Gastrocnemius medialis (tissue), 4 donors: ENCODE results near the gene TSEN15. TPM values are rescaled to one million over a fixed set of nuclear protein-coding genes. Genes with fewer than 3 reads are reported as not detected.
A peak's percentile ranks its signal among the peaks of the same experiment; 100 is the strongest.

Source experiments
- ATAC-seq, 2 donors: fragments of 150-250 bp; one replicate each; pipeline ENCODE4 v1.9.1; 2016
- DNase-seq, 2 donors: peaks; one replicate each; pipeline ENCODE4 v3.0.0-alpha.2; 2019
- H3K27ac ChIP-seq, 4 donors: fragments of 200-600 bp; sonication (generic); 1 replicate in 1 of 4; 2 replicates in 3 of 4; pipeline ENCODE4 v1.5.1; 2016 to 2018; ENCODE audit warnings: mild to moderate bottlenecking in 2 of 4, moderate library complexity in 1 of 4
- H3K27me3 ChIP-seq, 3 donors: fragments of 200-600 bp; sonication (generic) in 2 of 3; 1 replicate in 1 of 3; 2 replicates in 2 of 3; pipeline versions ENCODE4 v1.5.1 to v1.6.0; 2016 to 2019; ENCODE audit warnings: mild to moderate bottlenecking in 1 of 3, moderate library complexity in 1 of 3
- H3K36me3 ChIP-seq, 2 donors: fragments of 200-600 bp; sonication (generic) in 1 of 2; one replicate each; pipeline ENCODE4 v1.5.1; 2017 to 2018
- H3K4me1 ChIP-seq, 2 donors: fragments of 200-600 bp; sonication (generic) in 1 of 2; one replicate each; pipeline ENCODE4 v1.5.1; 2016 to 2017; ENCODE audit warnings: mild to moderate bottlenecking in 2 of 2
- H3K4me3 ChIP-seq, 4 donors: fragments of 200-600 bp; sonication (generic) in 3 of 4; 1 replicate in 1 of 4; 2 replicates in 3 of 4; pipeline ENCODE4 v1.5.1; 2016 to 2019; ENCODE audit warnings: mild to moderate bottlenecking in 2 of 4
- H3K9me3 ChIP-seq, 3 donors: fragments of 200-600 bp; sonication (generic) in 2 of 3; 1 replicate in 1 of 3; 2 replicates in 2 of 3; pipeline ENCODE4 v1.5.1; 2016 to 2019
- POLR2A ChIP-seq, 2 donors: fragments of 450-650 bp; IDR thresholded peaks; one replicate each; pipeline ENCODE4 v1.6.1; 2017; ENCODE audit warnings: antibody characterized with exemption in 2 of 2, mild to moderate bottlenecking in 2 of 2, moderate library complexity in 2 of 2
- in situ Hi-C, 4 donors: fragments of 200-750 bp; cut with MboI; loops; one replicate each; pipeline versions ENCODE4 v1.15.0 to v1.8.0; 2017; ENCODE audit warnings: low sequenced_read_pairs in 4 of 4
- intact Hi-C: fragments of 100-400 bp; cut with DNase I; formaldehyde crosslinking; loops from one replicate; pipeline ENCODE4 v1.15.1; 2023; ENCODE audit warnings: low total_unique reads
- total RNA-seq, 4 donors: library from RNA; depleted of rRNA; stranded (reverse); fragments of >200 nt; gene quantifications; one replicate each; pipeline versions ENCODE4 v1.1.0 to v1.2.3, GENCODE V29; 2016
- TF ChIP-seq, protein P1 (sequence below), 5 experiments: fragments of 450-650 bp in 3 of 5; fragments of 200-600 bp in 2 of 5; sonication (generic) in 2 of 5; IDR thresholded peaks in 4 of 5; conservative IDR thresholded peaks in 1 of 5; 1 replicate in 4 of 5; 2 replicates in 1 of 5; pipeline ENCODE4 v1.5.1; 2016 to 2019; ENCODE audit warnings: antibody characterized with exemption in 5 of 5, mild to moderate bottlenecking in 3 of 5, moderate library complexity in 3 of 5

Gene TSEN15
- total RNA-seq, 4 donors from 2014 or later: 22.8 to 69.6 (median 38.6) TPM

DNA sequence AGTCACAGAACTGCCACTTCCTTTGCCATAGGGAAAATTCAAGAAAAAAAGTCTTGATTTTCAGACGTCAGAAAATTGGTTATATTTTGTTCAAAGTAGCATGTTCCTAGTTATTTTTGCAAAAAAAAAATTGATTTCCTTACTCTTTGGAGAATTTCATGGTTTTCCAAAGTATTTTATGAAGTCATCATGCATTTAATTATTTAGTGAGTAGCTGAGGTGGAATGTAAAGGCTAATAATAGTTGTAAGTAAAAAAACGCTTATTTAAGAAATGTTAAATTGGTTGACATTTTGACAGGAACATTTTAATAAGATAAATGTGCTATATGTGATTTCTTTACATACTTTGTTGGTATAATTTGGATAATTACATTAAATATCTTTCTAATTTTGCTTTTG is 20.8 kb downstream of the TSEN15 start:
- DNase-seq (no peak), ATAC-seq (no peak)
- no peak for TF ChIP-seq POLR2A (IDR thresholded peaks at IDR 0.05)
- TF ChIP-seq, protein P1, sequence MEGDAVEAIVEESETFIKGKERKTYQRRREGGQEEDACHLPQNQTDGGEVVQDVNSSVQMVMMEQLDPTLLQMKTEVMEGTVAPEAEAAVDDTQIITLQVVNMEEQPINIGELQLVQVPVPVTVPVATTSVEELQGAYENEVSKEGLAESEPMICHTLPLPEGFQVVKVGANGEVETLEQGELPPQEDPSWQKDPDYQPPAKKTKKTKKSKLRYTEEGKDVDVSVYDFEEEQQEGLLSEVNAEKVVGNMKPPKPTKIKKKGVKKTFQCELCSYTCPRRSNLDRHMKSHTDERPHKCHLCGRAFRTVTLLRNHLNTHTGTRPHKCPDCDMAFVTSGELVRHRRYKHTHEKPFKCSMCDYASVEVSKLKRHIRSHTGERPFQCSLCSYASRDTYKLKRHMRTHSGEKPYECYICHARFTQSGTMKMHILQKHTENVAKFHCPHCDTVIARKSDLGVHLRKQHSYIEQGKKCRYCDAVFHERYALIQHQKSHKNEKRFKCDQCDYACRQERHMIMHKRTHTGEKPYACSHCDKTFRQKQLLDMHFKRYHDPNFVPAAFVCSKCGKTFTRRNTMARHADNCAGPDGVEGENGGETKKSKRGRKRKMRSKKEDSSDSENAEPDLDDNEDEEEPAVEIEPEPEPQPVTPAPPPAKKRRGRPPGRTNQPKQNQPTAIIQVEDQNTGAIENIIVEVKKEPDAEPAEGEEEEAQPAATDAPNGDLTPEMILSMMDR (IDR thresholded peaks at IDR 0.05 in 4 of 5, conservative IDR thresholded peaks at IDR 0.05 in 1 of 5): no peak
- intact Hi-C loops (loop anchor here (10.0 kb wide), 1 partner anchor 482 kb away; no protein-coding TSS in a partner anchor), in situ Hi-C loops (loop anchor here in 2 of 4 donors (10.0 kb wide), 2 partner anchors 152 to 612 kb away; no protein-coding TSS in a partner anchor)
- no peak overlapping the region for H3K4me3 ChIP-seq
- no peaks in the 10 kb centered on the region for H3K36me3 ChIP-seq
- no peaks in the 10 kb centered on the region for H3K27me3 ChIP-seq
- H3K27ac ChIP-seq: no peak overlapping the region
- peaks cover 6% of the 10 kb centered on the region in 2 donors for H3K4me1 ChIP-seq
- H3K9me3 ChIP-seq: no peaks in the 10 kb centered on the region

DNA sequence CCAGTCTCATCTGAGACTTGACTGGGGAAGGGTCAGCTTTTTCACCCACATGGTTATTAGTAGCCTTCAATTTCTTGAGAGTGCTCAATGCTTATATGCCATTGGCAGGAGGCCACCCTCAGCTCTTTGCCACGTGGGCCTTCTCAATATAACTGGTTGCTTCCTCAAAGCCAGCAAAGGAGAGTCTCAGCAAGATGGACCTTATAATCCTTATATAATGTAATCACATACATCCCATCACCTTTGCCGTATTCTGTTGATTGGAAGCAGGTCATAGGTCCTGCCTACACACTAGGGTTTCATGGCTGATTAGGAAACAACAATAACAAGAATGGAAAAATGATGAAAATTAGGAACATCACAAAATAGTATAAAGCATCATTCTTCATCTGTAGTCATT is 22.9 kb downstream of the TSEN15 start:
- H3K4me3 ChIP-seq: no peak overlapping the region
- no peaks in the 10 kb centered on the region for H3K36me3 ChIP-seq
- peaks cover 6% of the 10 kb centered on the region in 2 donors for H3K4me1 ChIP-seq
- peak overlapping the region in 3 of 4 donors; percentile 4 to 41 (median 36) for H3K27ac ChIP-seq
- no peaks in the 10 kb centered on the region for H3K9me3 ChIP-seq
- ATAC-seq (no peak), DNase-seq (no peak)
- in situ Hi-C loops (loop anchor here in 2 of 4 donors (10.0 kb wide), 2 partner anchors 150 to 610 kb away; no protein-coding TSS in a partner anchor), intact Hi-C loops (loop anchor here (10.0 kb wide), 1 partner anchor 480 kb away; no protein-coding TSS in a partner anchor)
- H3K27me3 ChIP-seq: no peaks in the 10 kb centered on the region
- no peak for TF ChIP-seq POLR2A (IDR thresholded peaks at IDR 0.05)
- TF ChIP-seq, protein P1 (IDR thresholded peaks at IDR 0.05 in 4 of 5, conservative IDR thresholded peaks at IDR 0.05 in 1 of 5): no peak

DNA sequence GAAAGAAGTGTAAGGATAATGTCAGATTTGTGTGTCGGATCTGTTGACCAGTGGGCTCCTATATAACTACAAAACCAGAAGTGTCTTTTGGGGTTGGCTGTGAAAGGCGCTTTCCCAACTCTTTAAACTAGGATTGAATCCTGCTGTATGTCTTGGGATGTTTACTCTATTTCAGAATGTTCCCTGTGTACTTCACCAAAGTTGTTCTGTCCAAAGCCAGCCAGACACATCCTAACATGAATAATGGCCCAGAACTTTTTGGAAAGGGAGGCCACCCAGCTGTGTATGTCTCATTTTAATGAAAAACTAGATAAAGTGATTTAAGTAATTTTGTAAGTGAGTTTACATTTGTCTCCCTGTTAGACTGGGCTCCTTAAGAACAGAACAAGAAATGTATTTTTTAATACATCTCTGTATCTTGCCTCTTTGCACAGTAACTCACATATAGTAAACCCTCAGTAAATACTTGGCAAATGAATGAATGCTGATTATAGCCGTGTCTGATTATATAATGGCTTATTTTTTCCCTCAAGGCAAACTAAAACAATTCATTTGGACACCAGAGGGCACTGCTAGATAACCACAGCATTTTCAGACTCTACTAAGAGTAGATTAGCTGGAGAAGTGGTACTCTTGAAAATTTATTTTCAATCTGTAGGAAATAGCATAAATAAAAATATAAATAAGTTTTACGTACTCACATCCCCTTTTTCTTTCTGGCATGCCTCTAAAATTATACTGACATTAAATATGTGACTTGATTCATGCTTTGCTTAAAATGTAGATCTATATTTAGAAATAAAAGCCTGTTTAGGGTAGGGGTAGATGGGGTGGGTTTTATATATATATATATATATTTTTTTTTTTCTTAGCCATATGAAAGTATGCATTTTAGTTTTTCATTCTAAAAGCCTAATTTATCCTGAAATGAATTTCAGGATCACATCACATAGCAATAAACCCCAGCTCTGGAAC is 23.8 kb downstream of the TSEN15 start:
- TF ChIP-seq, protein P1 (IDR thresholded peaks at IDR 0.05 in 4 of 5, conservative IDR thresholded peaks at IDR 0.05 in 1 of 5): peak; percentile 55 to 89 (median 78)
- TF ChIP-seq POLR2A (IDR thresholded peaks at IDR 0.05): no peak

DNA sequence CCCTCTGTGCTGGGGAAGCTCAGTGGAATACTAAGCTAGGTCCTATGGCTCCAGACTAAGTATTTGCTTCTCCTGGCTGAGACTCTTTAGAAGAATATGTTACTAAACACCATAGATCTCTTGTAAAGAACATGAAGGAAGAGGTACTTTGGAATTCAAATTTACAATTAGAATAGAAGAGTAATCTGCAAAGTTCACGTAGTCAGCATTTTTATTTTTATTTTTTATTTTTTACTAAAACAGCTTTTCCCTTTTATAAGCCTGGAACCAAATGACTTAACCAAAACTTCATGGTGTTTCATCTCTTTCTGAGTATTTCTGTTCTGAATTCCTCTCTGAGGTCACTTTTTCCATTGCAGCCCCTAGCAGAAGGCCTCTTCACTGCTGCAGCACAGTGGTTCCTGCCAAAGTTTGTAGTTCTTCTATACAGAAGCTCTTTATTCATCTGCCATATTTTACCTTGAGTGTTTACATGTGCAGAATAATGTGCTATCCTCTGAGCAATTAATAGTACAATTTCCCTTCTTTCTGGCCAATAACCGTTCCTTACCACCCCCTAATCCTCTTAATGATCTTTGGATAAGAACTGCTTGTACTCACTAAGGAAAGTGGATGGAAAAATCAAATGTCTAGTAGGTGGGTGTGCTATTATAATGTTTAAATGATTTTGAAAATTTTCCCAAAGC is 27.2 kb downstream of the TSEN15 start:
- DNase-seq (no peak), ATAC-seq (no peak)
- H3K36me3 ChIP-seq: no peaks in the 10 kb centered on the region
- no peaks in the 10 kb centered on the region for H3K27me3 ChIP-seq
- in situ Hi-C loops (loop anchor here (5.0 to 25.0 kb wide), 4 partner anchors 144 to 609 kb away; no protein-coding TSS in a partner anchor), intact Hi-C loops (loop anchor here (10.0 kb wide), 1 partner anchor 476 kb away; no protein-coding TSS in a partner anchor)
- no peak overlapping the region for H3K4me3 ChIP-seq
- H3K9me3 ChIP-seq: no peaks in the 10 kb centered on the region
- no peak for TF ChIP-seq POLR2A (IDR thresholded peaks at IDR 0.05)
- TF ChIP-seq, protein P1 (IDR thresholded peaks at IDR 0.05 in 4 of 5, conservative IDR thresholded peaks at IDR 0.05 in 1 of 5): no peak
- peaks cover 6% of the 10 kb centered on the region in 2 donors for H3K4me1 ChIP-seq
- no peak overlapping the region for H3K27ac ChIP-seq

More for the DNA sequence above, 23.8 kb downstream of the TSEN15 start:
- intact Hi-C loops (loop anchor here (1.0 to 10.0 kb wide), 3 partner anchors 147 to 617 kb away; no protein-coding TSS in a partner anchor), in situ Hi-C loops (loop anchor here (5.0 to 25.0 kb wide), 4 partner anchors 147 to 612 kb away; no protein-coding TSS in a partner anchor)
- ATAC-seq (peak; percentile 75 to 81), DNase-seq (no peak)
- no peaks in the 10 kb centered on the region for H3K27me3 ChIP-seq
- peaks cover 6% of the 10 kb centered on the region in 2 donors for H3K4me1 ChIP-seq
- H3K36me3 ChIP-seq: no peaks in the 10 kb centered on the region
- peak overlapping the region; percentile 4 to 41 (median 34) for H3K27ac ChIP-seq
- H3K9me3 ChIP-seq: no peaks in the 10 kb centered on the region
- no peak overlapping the region for H3K4me3 ChIP-seq
